WTC11 (cell line): ENCODE results near the gene MAP3K5. TPM values are rescaled to one million over a fixed set of nuclear protein-coding genes. Genes with fewer than 3 reads are reported as not detected.

Experiments used
- ATAC-seq: fragments of 200-7000 bp; cut with Tn5 transposase; 2 replicates; pipeline ENCODE4 v1.10.0; 2021; ENCODE audit warnings: mild to moderate bottlenecking, moderate library complexity
- CTCF ChIA-PET: fragments of 300-600 bp; sonication (Branson Sonifier 250); formaldehyde crosslinking; loops from one replicate; lab custom pipeline; 2021; ENCODE audit warnings: antibody characterized with exemption; lab: Charles Lee
- POLR2A ChIA-PET: fragments of 350-600 bp; sonication (Branson Sonifier 250); formaldehyde crosslinking; loops from one replicate; lab custom pipeline; 2021; ENCODE audit warnings: antibody characterized with exemption; lab: Charles Lee
- DNase-seq: peaks from one replicate; pipeline ENCODE4 v3.0.0; 2021; ENCODE audit warnings: low spot score
- H3K27ac Mint-ChIP-seq: 2 replicates; pipeline ENCODE4 v1.8.0; 2021; ENCODE audit warnings: mixed read lengths
- H3K27me3 Mint-ChIP-seq: 2 replicates; pipeline ENCODE4 v1.8.0; 2021; ENCODE audit warnings: low read depth, mild to moderate bottlenecking, moderate library complexity, mixed read lengths
- H3K36me3 Mint-ChIP-seq: 2 replicates; pipeline ENCODE4 v1.8.0; 2021; ENCODE audit warnings: mixed read lengths
- H3K4me1 Mint-ChIP-seq: 2 replicates; pipeline ENCODE4 v1.8.0; 2022; ENCODE audit warnings: mixed read lengths
- H3K4me3 Mint-ChIP-seq: 2 replicates; pipeline ENCODE4 v1.8.0; 2021; ENCODE audit warnings: mild to moderate bottlenecking, moderate library complexity, mixed read lengths
- H3K9me3 Mint-ChIP-seq: 2 replicates; pipeline ENCODE4 v1.8.0; 2021; ENCODE audit warnings: mixed read lengths
- ETV6 ChIP-seq: sonication (generic); formaldehyde crosslinking; IDR thresholded peaks from 2 replicates; pipeline ENCODE4 v1.8.1; 2022; ENCODE audit warnings: mild to moderate bottlenecking, missing genetic modification reagents
- JAZF1 ChIP-seq: fragments of 250-450 bp; sonication (Bioruptor Pico); IDR thresholded peaks from 2 replicates; pipeline ENCODE4 v1.9.0; 2021; ENCODE audit warnings: moderate library complexity, mild to moderate bottlenecking, inconsistent platforms
- MXD4 ChIP-seq: fragments of 250-450 bp; sonication (Bioruptor Pico); IDR thresholded peaks from 2 replicates; pipeline ENCODE4 v1.8.0; 2021; ENCODE audit warnings: mild to moderate bottlenecking, moderate library complexity, borderline replicate concordance
- NR3C1 ChIP-seq: sonication (generic); formaldehyde crosslinking; conservative IDR thresholded peaks from 2 replicates; pipeline ENCODE4 v1.8.1; 2023; ENCODE audit warnings: low read depth, mild to moderate bottlenecking, missing genetic modification reagents
- SOX15 ChIP-seq: fragments of 250-450 bp; sonication (Bioruptor Pico); IDR thresholded peaks from 2 replicates; pipeline ENCODE4 v1.9.0; 2021; ENCODE audit warnings: mild to moderate bottlenecking
- TEAD4 ChIP-seq: sonication (generic); formaldehyde crosslinking; IDR thresholded peaks from 2 replicates; pipeline ENCODE4 v1.8.0; 2022; ENCODE audit warnings: mild to moderate bottlenecking, missing genetic modification reagents
- TP53 ChIP-seq: sonication (generic); formaldehyde crosslinking; IDR thresholded peaks from 2 replicates; pipeline ENCODE4 v1.8.1; 2023; ENCODE audit warnings: mild to moderate bottlenecking, missing genetic modification reagents
- ZNF317 ChIP-seq: sonication (generic); formaldehyde crosslinking; IDR thresholded peaks from 2 replicates; pipeline ENCODE4 v1.8.1; 2023; ENCODE audit warnings: low read depth, mild to moderate bottlenecking, moderate library complexity, missing genetic modification reagents, borderline replicate concordance
- ZNF416 ChIP-seq: fragments of 250-450 bp; sonication (Bioruptor Pico); IDR thresholded peaks from 2 replicates; pipeline ENCODE4 v1.9.0; 2021; ENCODE audit warnings: mild to moderate bottlenecking, inconsistent platforms
- total RNA-seq: library from RNA; stranded (reverse); gene quantifications from 3 replicates; pipeline ENCODE4 v1.2.3, GENCODE V29; 2021
- TF ChIP-seq, protein P1 (sequence below): sonication (generic); formaldehyde crosslinking; conservative IDR thresholded peaks from 2 replicates; pipeline ENCODE4 v1.8.1; 2023; ENCODE audit warnings: mild to moderate bottlenecking, low read depth, missing genetic modification reagents, moderate library complexity
- TF ChIP-seq, protein P2 (sequence below): sonication (generic); formaldehyde crosslinking; IDR thresholded peaks from 2 replicates; pipeline ENCODE4 v1.8.0; 2022; ENCODE audit warnings: mild to moderate bottlenecking, missing genetic modification reagents
- TF ChIP-seq, protein P3 (sequence below): fragments of 250-450 bp; sonication (Bioruptor Pico); IDR thresholded peaks from 2 replicates; pipeline ENCODE4 v1.9.0; 2021; ENCODE audit warnings: mild to moderate bottlenecking, borderline replicate concordance
- TF ChIP-seq, protein P4 (sequence below): sonication (generic); formaldehyde crosslinking; IDR thresholded peaks from 2 replicates; pipeline ENCODE4 v1.8.0; 2023; ENCODE audit warnings: missing genetic modification reagents
- TF ChIP-seq, protein P5 (sequence below): sonication (generic); formaldehyde crosslinking; IDR thresholded peaks from 2 replicates; pipeline ENCODE4 v1.8.1; 2023; ENCODE audit warnings: mild to moderate bottlenecking, missing genetic modification reagents
- TF ChIP-seq, protein P6 (sequence below): sonication (generic); formaldehyde crosslinking; IDR thresholded peaks from 2 replicates; pipeline ENCODE4 v1.8.1; 2023; ENCODE audit warnings: mild to moderate bottlenecking, missing genetic modification reagents, borderline replicate concordance

The MAP3K5 gene
- total RNA-seq, 1 experiment from 2014 or later = 1.6 TPM

DNA sequence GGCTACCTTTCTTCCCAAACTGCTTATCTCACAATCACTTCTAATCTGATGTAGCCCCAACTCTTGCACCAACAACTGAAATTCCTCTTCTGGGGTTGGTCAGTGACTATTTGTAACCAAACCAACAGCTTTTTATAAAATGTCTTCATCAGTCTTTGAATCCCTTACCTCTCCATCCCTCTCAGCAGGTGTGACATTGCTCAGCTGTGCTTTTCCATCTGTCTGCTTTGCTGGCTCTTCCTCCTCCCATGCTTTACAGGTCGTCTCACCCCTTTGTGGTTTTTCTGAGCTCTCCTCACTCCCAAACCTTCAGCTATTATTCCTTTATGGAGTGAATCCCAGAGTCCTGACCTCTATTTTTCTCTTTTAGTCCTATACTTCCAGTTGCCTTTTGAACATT is 248.0 kb downstream of the MAP3K5 start (continued):
- TF ChIP-seq, protein P1, sequence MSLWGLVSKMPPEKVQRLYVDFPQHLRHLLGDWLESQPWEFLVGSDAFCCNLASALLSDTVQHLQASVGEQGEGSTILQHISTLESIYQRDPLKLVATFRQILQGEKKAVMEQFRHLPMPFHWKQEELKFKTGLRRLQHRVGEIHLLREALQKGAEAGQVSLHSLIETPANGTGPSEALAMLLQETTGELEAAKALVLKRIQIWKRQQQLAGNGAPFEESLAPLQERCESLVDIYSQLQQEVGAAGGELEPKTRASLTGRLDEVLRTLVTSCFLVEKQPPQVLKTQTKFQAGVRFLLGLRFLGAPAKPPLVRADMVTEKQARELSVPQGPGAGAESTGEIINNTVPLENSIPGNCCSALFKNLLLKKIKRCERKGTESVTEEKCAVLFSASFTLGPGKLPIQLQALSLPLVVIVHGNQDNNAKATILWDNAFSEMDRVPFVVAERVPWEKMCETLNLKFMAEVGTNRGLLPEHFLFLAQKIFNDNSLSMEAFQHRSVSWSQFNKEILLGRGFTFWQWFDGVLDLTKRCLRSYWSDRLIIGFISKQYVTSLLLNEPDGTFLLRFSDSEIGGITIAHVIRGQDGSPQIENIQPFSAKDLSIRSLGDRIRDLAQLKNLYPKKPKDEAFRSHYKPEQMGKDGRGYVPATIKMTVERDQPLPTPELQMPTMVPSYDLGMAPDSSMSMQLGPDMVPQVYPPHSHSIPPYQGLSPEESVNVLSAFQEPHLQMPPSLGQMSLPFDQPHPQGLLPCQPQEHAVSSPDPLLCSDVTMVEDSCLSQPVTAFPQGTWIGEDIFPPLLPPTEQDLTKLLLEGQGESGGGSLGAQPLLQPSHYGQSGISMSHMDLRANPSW (CRISPR knock-in tag) = no peak
- TF ChIP-seq NR3C1 (CRISPR knock-in tag) (no peak), TEAD4 (CRISPR knock-in tag) (no peak), SOX15 (CRISPR knock-in tag) (no peak), TP53 (CRISPR knock-in tag) (no peak)
- TF ChIP-seq, protein P2, sequence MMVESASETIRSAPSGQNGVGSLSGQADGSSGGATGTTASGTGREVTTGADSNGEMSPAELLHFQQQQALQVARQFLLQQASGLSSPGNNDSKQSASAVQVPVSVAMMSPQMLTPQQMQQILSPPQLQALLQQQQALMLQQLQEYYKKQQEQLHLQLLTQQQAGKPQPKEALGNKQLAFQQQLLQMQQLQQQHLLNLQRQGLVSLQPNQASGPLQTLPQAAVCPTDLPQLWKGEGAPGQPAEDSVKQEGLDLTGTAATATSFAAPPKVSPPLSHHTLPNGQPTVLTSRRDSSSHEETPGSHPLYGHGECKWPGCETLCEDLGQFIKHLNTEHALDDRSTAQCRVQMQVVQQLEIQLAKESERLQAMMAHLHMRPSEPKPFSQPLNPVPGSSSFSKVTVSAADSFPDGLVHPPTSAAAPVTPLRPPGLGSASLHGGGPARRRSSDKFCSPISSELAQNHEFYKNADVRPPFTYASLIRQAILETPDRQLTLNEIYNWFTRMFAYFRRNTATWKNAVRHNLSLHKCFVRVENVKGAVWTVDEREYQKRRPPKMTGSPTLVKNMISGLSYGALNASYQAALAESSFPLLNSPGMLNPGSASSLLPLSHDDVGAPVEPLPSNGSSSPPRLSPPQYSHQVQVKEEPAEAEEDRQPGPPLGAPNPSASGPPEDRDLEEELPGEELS = no peak

DNA sequence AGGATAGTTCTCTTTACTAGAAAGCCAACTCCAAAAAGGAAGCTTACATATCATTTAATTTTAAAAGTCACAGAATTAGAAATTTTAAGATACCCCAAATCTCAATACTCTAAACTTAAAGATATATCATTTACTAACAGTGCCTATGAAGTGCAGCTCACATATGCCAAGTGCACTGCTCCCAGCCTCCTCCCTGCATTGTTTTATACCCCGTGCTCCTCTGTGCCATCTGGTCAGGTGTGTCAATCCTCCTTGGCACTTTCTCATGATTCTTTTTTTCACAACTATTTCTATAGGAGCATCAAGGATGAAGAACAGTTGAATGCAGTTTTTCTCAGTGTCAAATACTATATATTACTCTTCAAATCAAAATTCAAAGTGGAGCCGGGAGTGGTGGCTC is 250.9 kb downstream of the MAP3K5 start:
- CTCF ChIA-PET = interaction anchor here (4.3 kb wide), 1 partner anchor 9 kb away, joined by 24 read pairs; the partner anchor contains the start of gene MAP7
- ATAC-seq (no peak), DNase-seq (no peak)
- no peak for TF ChIP-seq MXD4 (CRISPR knock-in tag)
- TF ChIP-seq, protein P3, sequence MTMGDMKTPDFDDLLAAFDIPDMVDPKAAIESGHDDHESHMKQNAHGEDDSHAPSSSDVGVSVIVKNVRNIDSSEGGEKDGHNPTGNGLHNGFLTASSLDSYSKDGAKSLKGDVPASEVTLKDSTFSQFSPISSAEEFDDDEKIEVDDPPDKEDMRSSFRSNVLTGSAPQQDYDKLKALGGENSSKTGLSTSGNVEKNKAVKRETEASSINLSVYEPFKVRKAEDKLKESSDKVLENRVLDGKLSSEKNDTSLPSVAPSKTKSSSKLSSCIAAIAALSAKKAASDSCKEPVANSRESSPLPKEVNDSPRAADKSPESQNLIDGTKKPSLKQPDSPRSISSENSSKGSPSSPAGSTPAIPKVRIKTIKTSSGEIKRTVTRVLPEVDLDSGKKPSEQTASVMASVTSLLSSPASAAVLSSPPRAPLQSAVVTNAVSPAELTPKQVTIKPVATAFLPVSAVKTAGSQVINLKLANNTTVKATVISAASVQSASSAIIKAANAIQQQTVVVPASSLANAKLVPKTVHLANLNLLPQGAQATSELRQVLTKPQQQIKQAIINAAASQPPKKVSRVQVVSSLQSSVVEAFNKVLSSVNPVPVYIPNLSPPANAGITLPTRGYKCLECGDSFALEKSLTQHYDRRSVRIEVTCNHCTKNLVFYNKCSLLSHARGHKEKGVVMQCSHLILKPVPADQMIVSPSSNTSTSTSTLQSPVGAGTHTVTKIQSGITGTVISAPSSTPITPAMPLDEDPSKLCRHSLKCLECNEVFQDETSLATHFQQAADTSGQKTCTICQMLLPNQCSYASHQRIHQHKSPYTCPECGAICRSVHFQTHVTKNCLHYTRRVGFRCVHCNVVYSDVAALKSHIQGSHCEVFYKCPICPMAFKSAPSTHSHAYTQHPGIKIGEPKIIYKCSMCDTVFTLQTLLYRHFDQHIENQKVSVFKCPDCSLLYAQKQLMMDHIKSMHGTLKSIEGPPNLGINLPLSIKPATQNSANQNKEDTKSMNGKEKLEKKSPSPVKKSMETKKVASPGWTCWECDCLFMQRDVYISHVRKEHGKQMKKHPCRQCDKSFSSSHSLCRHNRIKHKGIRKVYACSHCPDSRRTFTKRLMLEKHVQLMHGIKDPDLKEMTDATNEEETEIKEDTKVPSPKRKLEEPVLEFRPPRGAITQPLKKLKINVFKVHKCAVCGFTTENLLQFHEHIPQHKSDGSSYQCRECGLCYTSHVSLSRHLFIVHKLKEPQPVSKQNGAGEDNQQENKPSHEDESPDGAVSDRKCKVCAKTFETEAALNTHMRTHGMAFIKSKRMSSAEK (CRISPR knock-in tag) = no peak
- TF ChIP-seq ZNF317 = no peak
- TF ChIP-seq ETV6 (CRISPR knock-in tag) = no peak
- TF ChIP-seq, protein P4, sequence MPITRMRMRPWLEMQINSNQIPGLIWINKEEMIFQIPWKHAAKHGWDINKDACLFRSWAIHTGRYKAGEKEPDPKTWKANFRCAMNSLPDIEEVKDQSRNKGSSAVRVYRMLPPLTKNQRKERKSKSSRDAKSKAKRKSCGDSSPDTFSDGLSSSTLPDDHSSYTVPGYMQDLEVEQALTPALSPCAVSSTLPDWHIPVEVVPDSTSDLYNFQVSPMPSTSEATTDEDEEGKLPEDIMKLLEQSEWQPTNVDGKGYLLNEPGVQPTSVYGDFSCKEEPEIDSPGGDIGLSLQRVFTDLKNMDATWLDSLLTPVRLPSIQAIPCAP = no peak
- Mint-ChIP-seq H3K4me3 (no peak overlapping the region), H3K4me1 (peaks cover 69% of the 10 kb centered on the region), H3K36me3 (peaks cover 5% of the 10 kb centered on the region), H3K9me3 (peaks cover 2% of the 10 kb centered on the region), H3K27ac (no peak overlapping the region), H3K27me3 (no peaks in the 10 kb centered on the region)
- POLR2A ChIA-PET = no interaction called here

DNA sequence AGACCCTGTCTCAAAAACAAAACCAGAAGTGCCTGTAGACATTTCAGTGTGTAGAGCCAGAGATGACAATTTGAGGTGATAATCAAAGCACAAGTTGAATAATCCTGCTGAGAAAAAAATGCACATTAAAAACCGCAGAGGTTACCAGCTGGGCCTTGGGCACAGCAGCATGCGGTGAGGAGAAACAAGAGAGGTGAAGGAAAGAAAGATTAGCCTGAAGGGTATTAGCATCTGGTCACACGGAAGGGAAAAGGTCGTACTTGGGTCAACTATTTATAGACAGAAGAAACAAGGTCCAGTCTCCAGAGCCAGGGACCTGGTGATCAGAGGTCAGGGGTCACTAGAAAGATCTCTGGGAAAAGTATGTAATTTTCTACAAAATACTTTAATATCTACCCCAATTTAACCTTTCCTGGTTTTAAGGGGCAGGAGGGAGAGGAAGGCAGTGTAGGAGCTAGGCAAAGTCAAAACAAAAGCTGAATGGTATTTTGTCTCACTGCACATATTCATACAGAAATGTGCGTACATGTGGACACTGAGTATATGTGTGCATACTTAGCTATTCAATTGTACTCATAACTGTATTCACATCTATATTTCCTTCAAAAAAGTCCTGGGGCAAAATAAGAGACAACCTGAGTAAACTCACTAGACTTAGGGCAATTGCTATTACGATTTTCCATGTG is 252.2 kb downstream of the MAP3K5 start:
- POLR2A ChIA-PET = no interaction called here
- Mint-ChIP-seq H3K36me3 (peaks cover 9% of the 10 kb centered on the region), H3K4me1 (peaks cover 65% of the 10 kb centered on the region), H3K4me3 (no peak overlapping the region), H3K27ac (0 out of 2 replicates have a peak overlapping the region, but pooled peaks have one; percentile 21), H3K27me3 (no peaks in the 10 kb centered on the region), H3K9me3 (peaks cover 7% of the 10 kb centered on the region)
- CTCF ChIA-PET = interaction anchor here (0.6 to 4.3 kb wide), 3 partner anchors 10 to 1883 kb away, joined by 5 to 24 read pairs (median 7); partner anchors contain the start of gene MAP7
- DNase-seq (no peak), ATAC-seq (no peak)
- TF ChIP-seq, protein P5, sequence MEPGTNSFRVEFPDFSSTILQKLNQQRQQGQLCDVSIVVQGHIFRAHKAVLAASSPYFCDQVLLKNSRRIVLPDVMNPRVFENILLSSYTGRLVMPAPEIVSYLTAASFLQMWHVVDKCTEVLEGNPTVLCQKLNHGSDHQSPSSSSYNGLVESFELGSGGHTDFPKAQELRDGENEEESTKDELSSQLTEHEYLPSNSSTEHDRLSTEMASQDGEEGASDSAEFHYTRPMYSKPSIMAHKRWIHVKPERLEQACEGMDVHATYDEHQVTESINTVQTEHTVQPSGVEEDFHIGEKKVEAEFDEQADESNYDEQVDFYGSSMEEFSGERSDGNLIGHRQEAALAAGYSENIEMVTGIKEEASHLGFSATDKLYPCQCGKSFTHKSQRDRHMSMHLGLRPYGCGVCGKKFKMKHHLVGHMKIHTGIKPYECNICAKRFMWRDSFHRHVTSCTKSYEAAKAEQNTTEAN = no peak
- TF ChIP-seq ZNF416 (CRISPR knock-in tag) = no peak
- TF ChIP-seq JAZF1 (CRISPR knock-in tag) = no peak
- TF ChIP-seq MXD4 (CRISPR knock-in tag) = no peak
- TF ChIP-seq, protein P6, sequence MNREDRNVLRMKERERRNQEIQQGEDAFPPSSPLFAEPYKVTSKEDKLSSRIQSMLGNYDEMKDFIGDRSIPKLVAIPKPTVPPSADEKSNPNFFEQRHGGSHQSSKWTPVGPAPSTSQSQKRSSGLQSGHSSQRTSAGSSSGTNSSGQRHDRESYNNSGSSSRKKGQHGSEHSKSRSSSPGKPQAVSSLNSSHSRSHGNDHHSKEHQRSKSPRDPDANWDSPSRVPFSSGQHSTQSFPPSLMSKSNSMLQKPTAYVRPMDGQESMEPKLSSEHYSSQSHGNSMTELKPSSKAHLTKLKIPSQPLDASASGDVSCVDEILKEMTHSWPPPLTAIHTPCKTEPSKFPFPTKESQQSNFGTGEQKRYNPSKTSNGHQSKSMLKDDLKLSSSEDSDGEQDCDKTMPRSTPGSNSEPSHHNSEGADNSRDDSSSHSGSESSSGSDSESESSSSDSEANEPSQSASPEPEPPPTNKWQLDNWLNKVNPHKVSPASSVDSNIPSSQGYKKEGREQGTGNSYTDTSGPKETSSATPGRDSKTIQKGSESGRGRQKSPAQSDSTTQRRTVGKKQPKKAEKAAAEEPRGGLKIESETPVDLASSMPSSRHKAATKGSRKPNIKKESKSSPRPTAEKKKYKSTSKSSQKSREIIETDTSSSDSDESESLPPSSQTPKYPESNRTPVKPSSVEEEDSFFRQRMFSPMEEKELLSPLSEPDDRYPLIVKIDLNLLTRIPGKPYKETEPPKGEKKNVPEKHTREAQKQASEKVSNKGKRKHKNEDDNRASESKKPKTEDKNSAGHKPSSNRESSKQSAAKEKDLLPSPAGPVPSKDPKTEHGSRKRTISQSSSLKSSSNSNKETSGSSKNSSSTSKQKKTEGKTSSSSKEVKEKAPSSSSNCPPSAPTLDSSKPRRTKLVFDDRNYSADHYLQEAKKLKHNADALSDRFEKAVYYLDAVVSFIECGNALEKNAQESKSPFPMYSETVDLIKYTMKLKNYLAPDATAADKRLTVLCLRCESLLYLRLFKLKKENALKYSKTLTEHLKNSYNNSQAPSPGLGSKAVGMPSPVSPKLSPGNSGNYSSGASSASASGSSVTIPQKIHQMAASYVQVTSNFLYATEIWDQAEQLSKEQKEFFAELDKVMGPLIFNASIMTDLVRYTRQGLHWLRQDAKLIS (CRISPR knock-in tag) = no peak
